Non-pigmented ciliary epithelial cell (primary cell): ENCODE results near the gene NBPF4.
"Not testable (repeated sequence)": the region's sequence is repeated elsewhere in the genome, so short reads cannot be mapped to it uniquely, and the experiment has no call there.

Experiments
- DNase-seq: peaks from one replicate; pipeline ENCODE4 v3.0.0-alpha.2; 2010; ENCODE audit warnings: low read depth

NBPF4 gene

DNA sequence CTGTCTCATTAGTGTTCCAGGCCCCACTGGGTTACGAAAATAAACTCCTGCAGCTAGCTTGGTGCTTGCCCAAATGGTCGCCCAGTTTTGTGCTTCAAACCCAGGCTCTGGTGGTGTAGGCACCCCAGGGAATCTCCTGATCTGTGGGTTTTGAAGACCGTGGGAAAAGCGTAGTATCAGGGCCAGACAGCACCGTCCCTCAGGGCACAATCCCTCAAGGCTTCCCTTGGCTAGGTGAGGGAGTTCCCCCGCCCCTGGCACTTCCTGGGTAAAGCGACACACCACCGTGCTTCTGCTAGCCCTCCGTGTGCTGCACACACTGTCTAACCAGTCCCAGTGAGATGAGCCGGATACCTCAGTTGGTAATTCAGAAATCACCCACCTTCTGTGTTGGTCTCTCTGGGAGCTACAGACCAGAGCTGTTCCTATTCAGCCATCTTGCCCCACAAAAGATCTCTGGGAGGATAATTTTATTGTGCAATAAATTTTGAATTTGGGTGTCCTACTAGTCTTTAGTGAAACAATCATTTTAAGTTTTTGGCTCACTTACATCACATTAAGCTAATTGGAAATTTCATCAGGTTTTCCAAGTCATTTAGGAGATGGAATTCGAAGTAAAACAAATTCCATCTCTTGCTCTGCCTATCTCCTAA is 34.3 kb downstream of the NBPF4 start:
- DNase-seq: no peak

- DNase-seq: no peak
These were observed 35.0 kb downstream of the NBPF4 start for GRCh38 chr1:108208724-108209446.

DNA sequence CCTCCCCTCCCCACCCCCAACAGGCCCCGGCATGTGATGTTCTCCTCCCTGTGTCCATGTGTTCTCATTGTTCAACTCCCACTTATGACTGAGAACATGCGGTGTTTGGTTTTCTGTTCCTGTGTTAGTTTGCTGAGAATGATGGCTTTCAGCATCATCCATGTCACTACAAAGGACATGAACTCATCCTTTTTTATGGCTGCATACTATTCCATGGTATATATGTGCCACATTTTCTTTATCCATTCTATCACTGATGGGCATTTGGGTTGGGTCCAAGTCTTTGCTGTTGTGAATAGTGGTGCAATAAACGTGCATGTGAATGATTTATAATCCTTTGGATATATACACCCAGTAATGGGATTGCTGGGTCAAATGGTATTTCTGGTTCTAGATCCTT is 40.3 kb downstream of the NBPF4 start:
- not testable (repeated sequence) for DNase-seq

- no peak for DNase-seq
These were observed 42.2 kb downstream of the NBPF4 start for GRCh38 chr1:108201687-108202086.

DNA sequence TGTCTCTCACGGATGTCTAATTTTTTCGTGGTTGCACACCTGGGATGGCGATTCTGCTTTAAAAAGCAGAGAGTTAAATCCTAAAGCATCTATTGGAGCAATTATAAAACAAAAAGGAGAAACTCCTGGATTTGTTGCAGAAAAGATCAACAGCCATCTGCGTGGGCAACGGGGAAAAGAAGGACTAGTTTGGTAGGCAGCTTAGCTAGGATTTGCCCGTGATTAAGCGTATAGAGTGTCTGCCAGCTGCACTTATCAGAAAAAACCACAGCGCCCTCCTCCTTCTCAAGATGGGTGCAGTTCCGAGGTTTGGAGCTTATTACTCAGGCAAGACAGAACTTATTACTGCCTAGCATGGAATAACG is 43.2 kb downstream of the NBPF4 start:
- DNase-seq: no peak

- DNase-seq: no peak
These were observed 43.8 kb downstream of the NBPF4 start, which contains the start of gene SLC25A24 for GRCh38 chr1:108199781-108200686. TSS of gene SLC25A24 (minus strand) at chr1:108200343. CDS start at chr1:108200138, 205 bp downstream.

GRCh38 chr1:108199201-108199691 is 44.6 kb downstream of the NBPF4 start:
- DNase-seq: no peak

DNA sequence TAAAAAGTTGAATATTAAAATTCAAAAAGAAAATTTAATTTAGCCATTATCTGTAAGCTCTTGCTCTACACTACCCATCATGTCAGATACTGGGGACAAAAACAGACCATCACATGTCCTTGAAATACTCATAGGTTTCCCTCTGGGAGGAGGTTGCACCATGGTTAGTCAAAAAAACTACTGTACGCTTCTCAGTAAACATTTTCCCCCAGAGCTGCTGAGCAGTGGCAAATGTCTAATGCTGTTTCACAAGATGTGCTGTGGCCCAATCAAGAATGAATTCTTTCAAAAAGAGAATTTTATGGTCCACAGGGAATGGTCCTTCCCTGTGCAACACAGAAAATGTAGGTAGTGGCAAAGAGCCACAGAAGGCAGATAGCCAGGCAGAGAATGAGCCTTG is 49.8 kb downstream of the NBPF4 start:
- no peak for DNase-seq

DNA sequence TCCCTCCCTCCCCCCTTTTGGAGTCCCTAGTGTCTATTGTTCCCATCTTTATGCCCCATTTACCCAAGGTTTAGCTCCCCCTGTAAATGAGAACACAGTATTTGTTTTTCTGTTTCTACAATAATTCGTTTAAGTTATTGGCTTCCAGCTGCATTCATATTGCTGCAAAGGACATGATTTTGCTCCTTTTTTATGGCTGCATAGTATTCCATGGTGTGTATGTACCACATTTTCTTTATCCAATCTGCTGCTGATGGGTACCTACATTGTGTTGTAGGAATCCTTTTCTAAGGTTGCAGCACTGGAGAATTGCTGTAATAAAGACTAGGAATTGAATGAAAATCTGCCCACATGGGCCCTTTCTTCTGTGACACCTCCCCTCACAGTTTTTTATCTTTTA is 50.5 kb downstream of the NBPF4 start:
- DNase-seq: no peak

DNA sequence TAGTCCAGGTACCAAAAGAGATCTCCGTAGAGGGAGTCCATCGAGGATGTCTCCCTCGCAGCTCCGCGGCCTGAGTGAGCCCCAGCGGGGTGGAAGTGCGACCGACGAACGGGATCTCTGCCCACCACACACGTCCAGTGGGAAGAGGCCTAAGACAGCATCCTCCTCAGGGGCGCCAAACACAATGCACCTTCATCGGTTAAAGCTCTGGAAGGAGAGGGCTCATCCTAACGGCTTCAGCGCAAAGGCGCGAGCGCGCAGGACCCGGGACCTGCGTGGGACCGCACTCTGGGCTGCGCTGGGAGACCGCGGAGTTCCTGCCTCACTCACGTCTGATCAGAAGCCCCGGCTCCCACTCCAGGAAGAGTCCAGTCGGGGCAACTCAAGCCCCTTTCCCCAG is 51.3 kb downstream of the NBPF4 start:
- no peak for DNase-seq

DNA sequence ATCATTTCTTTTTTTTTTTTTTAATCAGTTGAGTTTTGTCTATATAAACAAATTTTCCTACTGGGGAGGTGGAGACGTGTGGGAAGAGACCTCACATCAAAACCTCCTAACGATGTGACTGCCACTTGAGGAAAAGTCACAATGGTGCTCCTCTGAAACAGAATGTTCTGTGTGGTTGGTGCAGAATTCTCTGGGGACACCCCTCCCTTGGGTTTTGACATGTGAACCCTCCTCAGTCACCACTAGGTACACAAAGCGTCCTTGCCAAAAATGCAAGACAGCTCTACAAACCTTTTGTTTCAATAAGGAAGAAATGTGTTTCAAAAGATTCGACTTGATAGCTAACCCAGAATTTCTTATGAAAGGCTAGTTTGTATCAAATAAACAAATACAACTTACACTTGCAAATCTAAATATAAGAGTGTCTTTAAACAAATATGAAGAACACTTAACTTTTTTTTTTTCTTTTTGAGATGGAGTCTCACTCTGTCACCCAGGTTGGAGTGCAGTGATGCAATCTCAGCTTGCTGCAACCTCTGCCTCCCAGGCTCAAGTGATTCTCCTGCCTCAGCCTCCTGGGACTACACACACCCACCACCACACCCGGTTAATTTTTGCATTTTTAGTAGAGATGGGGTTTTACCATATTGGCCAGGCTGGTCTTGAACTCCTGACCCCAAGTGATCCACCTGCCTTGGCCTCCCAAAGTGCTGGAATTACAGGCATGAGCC is 53.0 kb downstream of the NBPF4 start:
- no peak for DNase-seq

- DNase-seq: no peak
These were observed 53.8 kb downstream of the NBPF4 start for GRCh38 chr1:108190001-108190634.

- no peak for DNase-seq
These were observed 55.1 kb downstream of the NBPF4 start for GRCh38 chr1:108188801-108189200.

- no peak for DNase-seq
These were observed 60.7 kb downstream of the NBPF4 start for GRCh38 chr1:108182959-108183700.

- DNase-seq: no peak
These were observed 64.9 kb downstream of the NBPF4 start for GRCh38 chr1:108179018-108179417.
